Bronchial epithelial cell (primary cell): Measurements from ENCODE around the gene RCN1. TPM values are rescaled to one million over a fixed set of nuclear protein-coding genes. Genes with fewer than 3 reads are reported as not detected.

Experiments used
- DNase-seq: peaks from one replicate; pipeline ENCODE4 v3.0.0-alpha.2; 2010; ENCODE audit warnings: low read depth
- FAIRE-seq: peaks from 2 replicates; lab custom pipeline; 2011; peaks lifted over from hg19 to GRCh38; lab: Jason Lieb, UNC
- H3K27me3 ChIP-seq: 2 replicates; pipeline ENCODE4 v1.5.1; 2011; ENCODE audit warnings: low read length; ENCODE audit not compliant: control insufficient read depth, insufficient read depth
- H3K36me3 ChIP-seq: 2 replicates; pipeline ENCODE4 v1.5.1; 2011; ENCODE audit warnings: low read length; ENCODE audit not compliant: control insufficient read depth, insufficient read depth
- H3K4me3 ChIP-seq: 2 replicates; pipeline ENCODE4 v1.5.1; 2011; ENCODE audit warnings: mild to moderate bottlenecking, low read depth, low read length, control low read depth
- CTCF ChIP-seq: IDR thresholded peaks from 2 replicates; pipeline ENCODE4 v1.5.1; 2011; ENCODE audit warnings: mild to moderate bottlenecking, moderate library complexity, low read length, control low read depth, inconsistent platforms; ENCODE audit not compliant: insufficient read depth, severe bottlenecking
- total RNA-seq: library from RNA; depleted of rRNA; stranded (reverse); fragments of >200 nt; gene quantifications from 2 replicates; pipeline ENCODE4 v1.2.1, GENCODE V29; 2014

The RCN1 gene
- total RNA-seq, 1 donor from 2014 or later, result 113 TPM

DNA sequence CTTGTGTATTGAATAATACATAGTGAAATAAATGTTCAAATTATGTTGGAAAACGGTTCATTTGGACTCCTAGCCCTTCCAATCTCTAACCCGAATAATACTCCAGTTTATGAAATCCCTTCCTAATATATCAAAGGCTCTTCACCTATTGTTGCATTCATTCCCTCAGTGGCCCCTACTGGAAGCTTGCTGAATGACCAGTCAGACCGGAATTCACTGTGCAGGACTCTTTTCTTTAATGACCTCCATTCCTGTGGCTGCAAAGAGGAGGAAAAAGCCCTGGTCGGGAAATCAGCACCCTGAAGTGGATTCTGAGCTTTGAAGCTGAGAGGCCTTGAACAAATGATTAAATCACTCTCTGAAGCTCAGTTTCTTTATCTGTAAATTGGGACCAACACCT lies 19.1 kb upstream of the RCN1 start:
- H3K27me3 ChIP-seq, result peaks cover 23% of the 10 kb centered on the region
- TF ChIP-seq CTCF, result peak; percentile 43
- no peak overlapping the region for H3K4me3 ChIP-seq
- DNase-seq, result peak; percentile 43
- no peaks in the 10 kb centered on the region for H3K36me3 ChIP-seq
- no peak for FAIRE-seq

- Histone ChIP-seq H3K4me3 (no peak overlapping the region), H3K27me3 (peaks cover 18% of the 10 kb centered on the region), H3K36me3 (no peaks in the 10 kb centered on the region)
- no peak for DNase-seq
- peak; percentile 13 for FAIRE-seq
- TF ChIP-seq CTCF, result no peak
Measured at GRCh38 chr11:32072872-32073643, 17.8 kb upstream of the RCN1 start.

DNA sequence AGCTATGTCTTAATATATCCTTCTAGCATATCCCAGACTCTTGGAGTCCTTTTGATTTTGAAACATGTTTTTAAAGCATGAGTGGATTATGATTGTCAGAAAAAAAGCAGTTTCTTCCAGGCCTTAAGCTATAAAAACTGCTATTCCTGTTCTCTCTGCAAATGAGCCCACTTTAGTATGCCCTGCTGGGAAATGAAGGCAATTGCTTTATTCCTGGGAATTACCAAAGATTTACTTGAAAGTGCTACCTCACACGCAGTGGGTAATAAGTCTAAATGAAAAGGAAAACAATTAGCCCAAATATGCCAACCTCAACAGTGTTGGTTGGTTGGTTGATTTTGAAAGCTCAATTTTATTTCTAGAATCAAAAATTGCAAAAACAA lies 17.2 kb upstream of the RCN1 start:
- TF ChIP-seq CTCF, result no peak
- H3K4me3 ChIP-seq, result no peak overlapping the region
- DNase-seq (no peak), FAIRE-seq (no peak)
- H3K36me3 ChIP-seq, result no peaks in the 10 kb centered on the region
- peaks cover 14% of the 10 kb centered on the region for H3K27me3 ChIP-seq

DNA sequence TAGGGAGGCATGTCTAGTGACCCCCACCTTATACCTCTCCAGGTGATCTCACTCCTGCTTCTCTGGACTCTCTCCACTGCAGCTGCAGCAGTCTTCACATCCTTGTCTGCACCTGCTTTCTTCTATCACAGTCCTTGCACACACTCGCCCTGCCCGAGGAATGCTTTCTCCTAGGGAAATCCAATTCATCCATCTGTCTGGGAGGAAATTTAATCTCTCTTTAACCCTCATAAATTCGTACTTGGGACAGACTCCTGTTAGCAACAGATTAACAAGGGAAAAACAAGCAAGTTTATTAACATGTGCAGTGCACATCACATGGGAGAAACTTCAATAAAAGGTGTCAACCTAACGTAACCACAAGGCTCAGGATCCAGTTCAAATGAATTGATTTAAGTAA lies 11.3 kb upstream of the RCN1 start:
- TF ChIP-seq CTCF, result no peak
- no peaks in the 10 kb centered on the region for H3K27me3 ChIP-seq
- H3K4me3 ChIP-seq, result no peak overlapping the region
- no peak for FAIRE-seq
- DNase-seq, result no peak
- H3K36me3 ChIP-seq, result no peaks in the 10 kb centered on the region

DNA sequence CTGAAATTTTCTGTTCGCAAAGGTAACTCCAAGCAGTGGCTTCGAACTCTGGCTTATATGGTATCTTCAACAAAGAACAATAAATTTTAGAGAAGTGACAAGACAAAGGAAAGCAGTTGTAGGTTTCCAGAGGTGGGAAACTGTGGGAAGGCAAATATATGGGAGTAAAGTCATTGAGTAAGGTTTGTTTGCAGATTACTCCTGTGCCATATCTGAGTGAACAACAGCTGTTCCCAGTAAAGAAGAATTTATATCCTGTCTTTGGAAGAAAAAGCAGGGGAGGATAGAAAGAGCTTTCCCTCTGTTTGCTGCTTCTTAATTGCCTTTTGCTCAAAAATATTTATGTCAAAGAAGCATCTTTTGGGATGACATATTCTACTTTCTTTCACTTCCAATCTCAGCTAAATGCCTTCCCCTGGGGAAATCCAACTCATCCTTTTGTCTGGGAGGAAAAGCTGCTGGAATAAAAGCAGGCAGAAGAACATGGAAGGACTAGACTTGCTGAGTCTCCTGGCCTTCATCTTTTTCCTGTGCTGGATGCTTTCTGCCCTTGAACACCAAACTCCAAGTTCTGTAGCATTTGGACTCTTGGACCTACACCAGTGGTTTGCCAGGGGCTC lies 10.4 kb upstream of the RCN1 start:
- FAIRE-seq (no peak), DNase-seq (no peak)
- Histone ChIP-seq H3K36me3 (no peaks in the 10 kb centered on the region), H3K4me3 (no peak overlapping the region), H3K27me3 (no peaks in the 10 kb centered on the region)
- no peak for TF ChIP-seq CTCF
